Activated CD4-positive, alpha-beta memory T cell treated with anti-CD3 and anti-CD28 coated beads, Interleukin-2, amount 10 ng/mL, durations not matched to agents 7 days and 5 days (primary cell): ENCODE measurements around the gene SDHC. TPM values are rescaled to one million over a fixed set of nuclear protein-coding genes. Genes with fewer than 3 reads are reported as not detected.

ENCODE experiments used
- CTCF ChIA-PET: fragments of 350-600 bp; sonication (Branson Sonifier 250); formaldehyde crosslinking; loops from one replicate; lab custom pipeline; 2021; ENCODE audit warnings: antibody characterized with exemption, inconsistent platforms; lab: Charles Lee
- POLR2A ChIA-PET: fragments of 350-600 bp; sonication (Branson Sonifier 250); formaldehyde crosslinking; loops from one replicate; lab custom pipeline; 2021; ENCODE audit warnings: antibody characterized with exemption; lab: Charles Lee
- DNase-seq: peaks from one replicate; pipeline ENCODE4 v3.0.0-alpha.2; 2020
- H3K27ac Mint-ChIP-seq: one replicate; pipeline ENCODE4 v1.8.0; 2021; ENCODE audit warnings: mild to moderate bottlenecking, mixed read lengths
- H3K27me3 Mint-ChIP-seq: one replicate; pipeline ENCODE4 v1.8.0; 2021; ENCODE audit warnings: mixed read lengths
- H3K36me3 Mint-ChIP-seq: one replicate; pipeline ENCODE4 v1.8.0; 2021; ENCODE audit warnings: low read depth, mixed read lengths
- H3K4me1 Mint-ChIP-seq: one replicate; pipeline ENCODE4 v1.8.0; 2021; ENCODE audit warnings: mixed read lengths
- H3K4me3 Mint-ChIP-seq: one replicate; pipeline ENCODE4 v1.8.0; 2021; ENCODE audit warnings: mild to moderate bottlenecking, mixed read lengths
- H3K9me3 Mint-ChIP-seq: one replicate; pipeline ENCODE4 v1.8.0; 2021; ENCODE audit warnings: mixed read lengths
- total RNA-seq, 2 experiments: library from RNA; stranded (reverse); gene quantifications; one replicate each; pipeline ENCODE4 v1.2.3, GENCODE V29; 2021

Gene SDHC
- total RNA-seq, 2 experiments from 2014 or later, result 172 to 173 TPM

DNA sequence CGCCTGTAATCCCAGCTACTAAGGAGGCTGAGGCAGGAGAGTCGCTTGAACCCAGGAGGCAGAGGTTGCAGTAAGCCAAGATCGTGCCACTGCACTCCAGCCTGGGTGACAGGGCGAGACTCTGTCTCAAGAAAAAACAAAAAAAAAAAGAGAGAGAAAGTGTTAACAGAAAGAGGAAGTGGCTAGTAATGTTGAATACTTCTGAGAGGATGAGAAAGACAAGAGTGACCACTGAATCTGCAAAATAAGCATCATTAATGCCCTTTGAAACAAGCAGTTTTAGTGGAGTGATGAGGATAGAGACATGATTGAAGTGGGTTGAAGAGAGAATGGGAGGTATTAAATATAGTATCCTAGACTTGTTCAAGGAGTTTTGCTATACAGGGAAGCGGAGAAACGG is 16.1 kb upstream of the SDHC start:
- Mint-ChIP-seq H3K27ac (no peak overlapping the region), H3K4me1 (peaks cover 5% of the 10 kb centered on the region), H3K9me3 (no peaks in the 10 kb centered on the region), H3K4me3 (no peak overlapping the region), H3K36me3 (no peaks in the 10 kb centered on the region), H3K27me3 (no peaks in the 10 kb centered on the region)
- ChIA-PET POLR2A (no interaction called here), CTCF (no interaction called here)
- no peak for DNase-seq

DNA sequence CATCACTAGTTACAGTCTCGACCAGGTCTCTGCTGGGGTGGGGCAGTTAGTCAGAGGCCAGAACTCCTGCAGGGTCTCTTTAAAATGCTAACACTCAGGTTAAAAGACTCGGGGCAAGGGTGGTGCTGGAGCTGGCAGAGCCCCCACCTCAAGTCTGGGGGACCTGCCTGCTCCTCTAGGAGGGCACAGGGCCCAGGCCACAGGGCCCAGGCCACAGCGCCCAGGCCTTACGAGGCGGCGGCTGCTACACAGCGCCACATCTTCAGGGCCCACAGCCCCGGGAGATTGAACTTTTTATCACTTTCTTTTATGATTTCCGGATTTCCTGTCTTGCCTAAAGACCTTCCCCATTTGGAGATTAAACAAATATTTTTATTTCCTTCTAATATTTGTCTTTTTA is 14.8 kb upstream of the SDHC start:
- Mint-ChIP-seq H3K4me1 (peaks cover 15% of the 10 kb centered on the region), H3K36me3 (no peaks in the 10 kb centered on the region), H3K27ac (no peak overlapping the region), H3K4me3 (no peak overlapping the region), H3K27me3 (no peaks in the 10 kb centered on the region), H3K9me3 (no peaks in the 10 kb centered on the region)
- no peak for DNase-seq
- ChIA-PET CTCF (no interaction called here), POLR2A (no interaction called here)

DNA sequence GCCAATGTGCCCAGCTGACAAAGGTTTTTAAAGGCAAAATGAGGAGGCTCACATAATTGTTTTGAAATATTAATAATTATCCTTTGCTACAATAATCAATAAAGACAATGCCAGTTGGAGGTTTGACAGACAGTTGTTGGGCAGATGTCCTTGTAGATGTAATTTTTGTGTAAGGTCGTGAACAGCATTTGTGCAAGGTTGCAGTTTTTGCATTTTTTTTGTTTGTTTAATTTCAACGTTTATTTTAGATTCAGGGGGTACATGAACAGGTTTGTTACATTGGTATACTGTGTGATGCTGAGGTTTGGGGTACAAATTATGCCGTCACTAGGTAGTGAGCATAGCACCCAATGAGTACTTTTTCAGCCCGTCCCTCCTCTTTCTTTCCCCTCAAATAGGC is 13.7 kb upstream of the SDHC start:
- CTCF ChIA-PET, result no interaction called here
- POLR2A ChIA-PET, result no interaction called here
- Mint-ChIP-seq H3K9me3 (no peaks in the 10 kb centered on the region), H3K4me1 (peaks cover 25% of the 10 kb centered on the region), H3K27ac (no peak overlapping the region), H3K4me3 (no peak overlapping the region), H3K36me3 (peaks cover 3% of the 10 kb centered on the region), H3K27me3 (no peaks in the 10 kb centered on the region)
- DNase-seq, result no peak

DNA sequence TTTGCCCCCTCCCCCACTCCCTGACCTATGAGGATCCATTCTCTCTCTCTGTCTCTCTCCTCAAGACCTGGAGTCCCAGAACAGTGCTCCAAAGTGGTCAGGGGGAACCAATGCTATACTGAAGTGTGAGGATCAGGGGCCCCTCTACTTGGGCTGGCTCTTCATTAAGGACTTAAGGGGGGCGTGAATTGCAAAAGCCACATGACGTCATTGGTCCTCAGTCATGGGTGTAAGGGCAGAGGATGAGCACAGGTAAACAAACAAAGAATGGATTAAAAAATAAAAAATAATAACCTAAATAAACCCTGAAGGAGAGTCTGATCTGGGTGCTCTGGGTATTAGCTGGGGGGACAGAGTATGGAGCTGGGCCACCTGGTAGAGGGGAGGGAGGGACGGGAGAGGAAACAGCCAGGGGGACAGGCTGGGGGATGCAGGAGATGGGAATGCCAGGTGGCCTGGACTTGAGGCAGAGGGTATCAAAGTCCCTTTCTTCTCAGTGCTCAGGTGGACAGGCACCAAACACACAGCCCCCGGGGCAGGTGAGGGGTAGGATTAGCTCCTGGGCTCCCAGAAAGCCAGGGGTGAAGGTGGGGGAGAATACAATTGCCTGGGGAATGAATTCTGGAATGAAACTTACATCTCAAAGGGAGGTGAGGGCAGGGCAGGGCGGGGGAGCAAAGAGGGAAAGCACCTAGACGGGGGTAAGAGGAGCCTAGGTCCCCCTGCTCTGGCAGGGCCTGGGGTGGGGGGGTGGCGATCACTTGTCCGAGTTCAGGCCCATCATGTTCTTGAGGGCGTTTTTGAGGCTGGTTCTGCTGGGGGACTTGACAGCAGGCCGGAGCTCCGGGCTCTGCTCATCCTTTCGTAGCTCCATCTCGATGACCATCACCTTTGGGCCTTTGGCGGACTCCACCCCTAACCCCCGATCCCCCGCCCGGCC is 9.0 kb upstream of the SDHC start:
- ChIA-PET POLR2A (interaction anchor here (1.3 to 2.5 kb wide), 7 partner anchors 9 to 123 kb away, joined by 3 to 28 read pairs (median 6); partner anchors contain the start of genes NDUFS2 and SDHC), CTCF (interaction anchor here (0.6 to 4.2 kb wide), 13 partner anchors 13 to 151 kb away, joined by 3 to 36 read pairs (median 4); partner anchors contain the start of genes PPOX and TOMM40L)
- peaks cover 7% of the 10 kb centered on the region for H3K36me3 Mint-ChIP-seq
- no peaks in the 10 kb centered on the region for H3K9me3 Mint-ChIP-seq
- peak overlapping the region; percentile 70 for H3K27ac Mint-ChIP-seq
- DNase-seq, result no peak
- H3K27me3 Mint-ChIP-seq, result no peaks in the 10 kb centered on the region
- H3K4me3 Mint-ChIP-seq, result peak overlapping the region; percentile 89
- peaks cover 37% of the 10 kb centered on the region for H3K4me1 Mint-ChIP-seq

DNA sequence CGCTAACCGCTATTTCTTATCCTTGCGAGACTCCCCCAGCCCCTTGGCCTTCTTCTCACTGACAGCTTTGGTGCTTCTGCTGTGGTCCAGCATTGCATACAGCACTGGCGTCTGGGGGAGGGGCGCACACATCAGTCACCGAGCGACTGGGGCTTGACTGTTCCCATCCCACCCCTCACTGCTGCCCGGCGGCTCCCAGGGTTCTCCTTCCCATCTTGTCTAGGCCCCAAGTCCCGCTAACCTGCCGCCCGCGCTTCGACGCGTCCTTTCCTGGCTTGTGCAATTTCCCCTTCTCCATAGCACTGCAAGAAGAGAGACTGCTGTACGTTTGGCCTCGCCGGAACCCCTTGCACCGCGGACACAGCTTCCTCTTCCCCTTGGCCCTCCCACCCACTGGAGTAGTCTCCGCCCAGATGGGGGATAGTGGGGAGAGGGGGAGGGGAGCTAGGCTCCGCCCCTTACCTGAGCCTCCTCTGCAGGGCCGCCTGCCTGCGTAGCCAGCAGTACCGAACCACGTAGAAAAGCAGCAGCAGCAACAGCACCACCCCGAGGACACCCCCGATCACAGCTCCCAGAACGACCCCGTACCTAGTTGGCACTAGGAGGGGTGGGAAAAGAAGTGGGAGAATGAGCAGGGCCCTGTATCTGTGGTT is 8.2 kb upstream of the SDHC start:
- peaks cover 3% of the 10 kb centered on the region for H3K27me3 Mint-ChIP-seq
- no peaks in the 10 kb centered on the region for H3K9me3 Mint-ChIP-seq
- CTCF ChIA-PET, result interaction anchor here (0.6 to 4.2 kb wide), 14 partner anchors 13 to 151 kb away, joined by 3 to 36 read pairs (median 4); partner anchors contain the start of genes CFAP126, NDUFS2, PPOX and TOMM40L

DNA sequence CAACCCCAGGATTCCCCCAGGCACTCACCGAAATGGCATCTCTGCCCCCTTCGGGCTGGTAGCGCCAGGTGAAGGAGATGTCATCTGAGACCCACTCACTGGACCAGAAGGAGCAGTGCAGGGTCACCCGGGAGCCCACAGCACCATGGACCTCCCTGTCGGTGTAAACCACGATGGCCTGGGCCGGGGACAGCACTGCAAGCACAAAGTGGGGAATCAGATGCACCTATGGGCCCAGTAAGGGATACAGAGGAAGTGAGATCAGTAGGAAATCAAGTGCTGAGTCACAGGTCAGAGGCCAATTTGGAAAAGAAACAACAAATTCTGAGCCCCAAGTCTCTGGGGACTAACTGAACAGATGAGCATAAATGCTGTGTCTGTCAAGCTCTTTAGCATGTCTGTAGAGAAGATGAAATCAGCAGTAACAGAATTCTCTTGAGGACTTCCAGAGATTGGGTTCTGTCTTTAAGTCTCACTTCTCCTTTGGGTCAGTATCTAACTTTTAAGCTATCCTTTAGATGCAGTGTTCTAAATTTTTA is 6.9 kb upstream of the SDHC start:
- Mint-ChIP-seq H3K9me3 (no peaks in the 10 kb centered on the region), H3K36me3 (peaks cover 7% of the 10 kb centered on the region), H3K27ac (peak overlapping the region; percentile 55), H3K27me3 (peaks cover 3% of the 10 kb centered on the region), H3K4me1 (peaks cover 37% of the 10 kb centered on the region), H3K4me3 (peak overlapping the region; percentile 15)
- ChIA-PET POLR2A (interaction anchor here (2.3 to 2.5 kb wide), 2 partner anchors 7 to 125 kb away, joined by 5 to 28 read pairs; partner anchors contain the start of gene SDHC), CTCF (interaction anchor here (1.1 to 4.2 kb wide), 5 partner anchors 12 to 142 kb away, joined by 4 to 36 read pairs (median 8); partner anchors contain the start of genes PPOX and TOMM40L)
- DNase-seq, result no peak

More for the DNA sequence above, 8.2 kb upstream of the SDHC start:
- peak; percentile 89 for DNase-seq
- POLR2A ChIA-PET, result interaction anchor here (0.7 to 2.5 kb wide), 11 partner anchors 9 to 124 kb away, joined by 3 to 28 read pairs (median 4); partner anchors contain the start of genes NDUFS2, SDHC and TOMM40L
- H3K4me1 Mint-ChIP-seq, result peaks cover 37% of the 10 kb centered on the region
- H3K27ac Mint-ChIP-seq, result peak overlapping the region; percentile 70
- H3K36me3 Mint-ChIP-seq, result peaks cover 7% of the 10 kb centered on the region
- H3K4me3 Mint-ChIP-seq, result peak overlapping the region; percentile 89

DNA sequence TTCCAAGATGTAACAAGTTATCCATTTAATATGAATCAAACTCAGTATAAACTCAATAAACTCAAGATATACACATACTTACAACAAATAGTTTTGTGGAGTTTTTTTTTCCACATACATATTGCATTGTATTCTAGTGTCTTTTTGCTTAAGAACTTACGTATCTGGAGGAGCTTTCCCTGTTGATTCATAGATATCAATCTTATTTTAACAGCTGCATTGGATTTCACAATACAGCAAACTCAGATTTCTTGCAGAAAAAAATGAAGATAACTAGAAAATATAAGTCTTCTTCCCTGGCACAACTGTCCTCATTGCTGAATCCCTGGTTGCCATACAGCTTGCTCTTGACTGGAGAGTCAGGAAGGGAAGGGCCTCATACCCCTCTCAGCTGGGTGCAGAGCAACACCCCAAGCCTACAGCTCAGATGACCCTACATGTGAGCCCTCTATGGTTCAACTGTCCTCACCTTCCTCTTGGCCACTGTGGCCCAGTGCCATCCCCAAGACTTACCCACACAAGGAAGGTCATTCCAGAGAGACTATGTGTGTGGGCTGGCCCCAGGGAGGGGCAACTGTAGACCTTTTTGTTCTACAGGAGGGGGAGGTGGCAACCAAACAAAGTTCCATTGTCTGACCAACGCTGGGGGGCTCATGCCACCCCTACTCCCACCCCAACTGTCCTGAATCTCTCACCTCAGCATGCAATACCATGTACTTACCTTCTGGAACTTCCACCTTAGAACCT is 6.1 kb upstream of the SDHC start:
- POLR2A ChIA-PET, result interaction anchor here (0.6 kb wide), 1 partner anchor 128 kb away, joined by 3 read pairs; no protein-coding TSS in a partner anchor
- Mint-ChIP-seq H3K27ac (no peak overlapping the region), H3K27me3 (peaks cover 3% of the 10 kb centered on the region)

DNA sequence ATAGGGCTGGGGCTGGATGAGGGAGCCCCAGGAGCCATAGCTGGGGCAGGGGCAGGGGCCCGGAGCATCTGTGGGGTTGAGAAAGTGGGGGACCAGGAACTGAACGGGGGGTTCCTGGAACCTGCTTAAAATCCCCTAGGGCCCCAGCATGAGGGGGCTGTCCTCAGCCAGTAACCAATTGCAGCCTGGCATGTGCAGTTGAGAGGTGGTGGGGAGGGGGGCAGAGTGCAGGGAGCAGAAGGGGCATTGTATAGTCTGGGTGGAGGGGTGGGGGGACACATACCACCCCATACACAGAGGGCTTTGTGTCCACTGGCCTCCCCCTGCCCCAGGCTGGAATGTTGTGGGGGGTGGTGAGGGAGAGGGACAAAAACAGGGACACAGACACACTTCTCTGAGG is 4.3 kb upstream of the SDHC start, which contains the start of gene MPZ:
Gene MPZ, minus strand, starts transcription at position 101 of the 400 bp plus-strand sequence. Its CDS starts 63 bp downstream, at position 38.
- Mint-ChIP-seq H3K27ac (no peak within 1 kb of the TSS), H3K4me1 (peaks cover 31% of the 10 kb centered on the region), H3K27me3 (peaks cover 3% of the 10 kb centered on the region), H3K4me3 (no peak within 1 kb of the TSS), H3K9me3 (no peaks in the 10 kb centered on the region), H3K36me3 (peaks cover 12% of the 10 kb centered on the region)
- no peak for DNase-seq
- CTCF ChIA-PET, result no interaction called here
- POLR2A ChIA-PET, result no interaction called here

More for the DNA sequence above, 6.1 kb upstream of the SDHC start:
- no peaks in the 10 kb centered on the region for H3K9me3 Mint-ChIP-seq
- CTCF ChIA-PET, result interaction anchor here (1.1 to 4.2 kb wide), 3 partner anchors 11 to 82 kb away, joined by 6 to 36 read pairs (median 17); partner anchors contain the start of gene TOMM40L
- H3K4me1 Mint-ChIP-seq, result peaks cover 37% of the 10 kb centered on the region
- DNase-seq, result no peak
- H3K36me3 Mint-ChIP-seq, result peaks cover 7% of the 10 kb centered on the region
- no peak overlapping the region for H3K4me3 Mint-ChIP-seq

DNA sequence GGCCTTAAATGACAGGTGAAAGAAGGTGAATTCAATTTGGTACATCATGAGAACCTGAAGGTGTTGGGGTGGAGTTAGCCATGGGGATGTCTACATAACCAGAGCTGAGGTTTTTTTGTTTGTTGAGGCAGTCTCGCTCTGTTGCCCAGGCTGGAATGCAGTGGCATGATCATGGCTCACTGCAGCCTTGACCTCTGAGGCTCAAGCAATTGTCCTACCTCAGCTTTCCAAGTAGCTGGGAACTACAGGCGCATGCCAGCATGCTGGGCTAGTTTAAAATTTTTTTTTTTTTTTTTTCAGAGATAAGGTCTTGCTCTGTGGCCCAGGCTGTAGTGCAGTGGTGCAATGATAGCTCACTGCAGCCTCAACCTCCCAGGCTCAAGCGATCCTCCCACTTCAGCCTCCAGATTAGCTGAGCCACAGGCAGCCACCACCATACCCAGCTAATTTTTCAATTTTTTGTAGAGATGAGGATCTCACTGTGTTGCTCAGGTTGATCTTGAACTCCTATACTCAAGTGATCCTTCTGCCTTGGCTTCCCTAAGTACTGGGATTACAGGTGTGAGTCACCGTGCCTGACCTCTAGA is 2.5 kb upstream of the SDHC start:
- H3K27me3 Mint-ChIP-seq, result peaks cover 3% of the 10 kb centered on the region
- H3K27ac Mint-ChIP-seq, result no peak overlapping the region
- no peak for DNase-seq
- H3K4me3 Mint-ChIP-seq, result no peak overlapping the region
- H3K36me3 Mint-ChIP-seq, result peaks cover 7% of the 10 kb centered on the region
- H3K9me3 Mint-ChIP-seq, result no peaks in the 10 kb centered on the region
- CTCF ChIA-PET, result interaction anchor here (1.0 to 1.1 kb wide), 2 partner anchors 119 to 126 kb away, joined by 3 read pairs; no protein-coding TSS in a partner anchor
- POLR2A ChIA-PET, result no interaction called here
- peaks cover 25% of the 10 kb centered on the region for H3K4me1 Mint-ChIP-seq

DNA sequence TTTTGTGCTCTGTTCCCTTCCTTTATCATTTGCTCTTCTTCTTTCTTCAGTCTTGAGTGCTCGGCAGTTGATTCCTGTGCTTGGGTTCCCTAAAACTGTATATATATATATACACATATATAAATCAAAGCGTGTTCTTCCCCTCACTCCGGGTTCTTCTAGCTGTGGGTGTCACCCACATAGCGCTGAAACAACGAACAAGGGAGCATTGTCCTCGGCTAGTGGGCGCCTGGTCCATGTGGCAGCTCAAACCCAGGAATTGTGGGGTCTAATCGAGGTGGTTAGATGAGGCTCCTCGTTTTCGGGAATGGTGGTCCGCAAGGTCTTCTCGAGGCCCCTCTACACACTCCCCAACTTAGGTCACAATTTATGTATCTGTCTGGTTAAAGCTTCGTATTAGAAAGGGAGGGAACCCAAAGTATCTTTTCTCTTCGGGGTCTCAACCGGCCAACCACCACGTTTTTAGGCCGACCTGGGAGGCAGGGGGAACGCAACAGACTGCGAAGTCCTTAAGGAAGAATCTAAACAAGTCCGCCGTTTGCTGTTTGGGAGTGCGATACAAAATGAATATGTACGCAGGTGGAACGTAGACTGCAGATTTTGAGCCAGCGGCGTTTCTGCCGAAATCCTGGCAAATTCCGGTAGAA is 504 bp upstream of the SDHC start:
- H3K36me3 Mint-ChIP-seq, result peaks cover 10% of the 10 kb centered on the region

More for the DNA sequence above, 504 bp upstream of the SDHC start:
- DNase-seq, result no peak
- peaks cover 3% of the 10 kb centered on the region for H3K27me3 Mint-ChIP-seq
- CTCF ChIA-PET, result interaction anchor here (1.1 to 2.9 kb wide), 10 partner anchors 9 to 112 kb away, joined by 3 to 17 read pairs (median 4); partner anchors contain the start of genes CFAP126, NDUFS2 and TOMM40L
- H3K27ac Mint-ChIP-seq, result peak overlapping the region; percentile 95
- peak overlapping the region; percentile 93 for H3K4me3 Mint-ChIP-seq
- H3K4me1 Mint-ChIP-seq, result peaks cover 20% of the 10 kb centered on the region
- POLR2A ChIA-PET, result interaction anchor here (0.6 to 3.0 kb wide), 18 partner anchors 8 to 412 kb away, joined by 3 to 28 read pairs (median 4); partner anchors contain the start of genes CFAP126, NDUFS2, NIT1 and PFDN2
- H3K9me3 Mint-ChIP-seq, result no peaks in the 10 kb centered on the region
